HepG2 (cell line): ENCODE measurements around the gene CALY. TPM values are rescaled to one million over a fixed set of nuclear protein-coding genes. Genes with fewer than 3 reads are reported as not detected.

Experiments used
- MEF2D ChIP-seq: sonication (generic); formaldehyde crosslinking; IDR thresholded peaks from 2 replicates; pipeline ENCODE4 v1.5.1; 2020; ENCODE audit warnings: mild to moderate bottlenecking, missing genetic modification reagents
- RAD51 ChIP-seq: fragments of 450-650 bp; IDR thresholded peaks from 2 replicates; pipeline ENCODE4 v1.6.1; 2016; ENCODE audit warnings: borderline replicate concordance
- RNF2 ChIP-seq: fragments of 450-650 bp; conservative IDR thresholded peaks from 2 replicates; pipeline ENCODE4 v1.6.1; 2016; ENCODE audit warnings: low read depth
- SIN3A ChIP-seq: IDR thresholded peaks from 2 replicates; pipeline ENCODE4 v1.6.1; 2011; ENCODE audit warnings: low read depth, mild to moderate bottlenecking, control low read depth, low read length, borderline replicate concordance
- SIX1 ChIP-seq: sonication (generic); formaldehyde crosslinking; IDR thresholded peaks from 2 replicates; pipeline ENCODE4 v1.4.0; 2020; ENCODE audit warnings: missing genetic modification reagents, borderline replicate concordance
- SMARCC2 ChIP-seq: fragments of 450-650 bp; IDR thresholded peaks from 2 replicates; pipeline ENCODE4 v1.6.1; 2017; ENCODE audit warnings: antibody characterized with exemption, mild to moderate bottlenecking
- TCF12 ChIP-seq, 2 experiments: fragments of 450-650 bp in 1 of 2; sonication (generic) in 1 of 2; formaldehyde crosslinking in 1 of 2; IDR thresholded peaks; 2 replicates each; pipeline versions ENCODE4 v1.6.1 to v1.8.0; 2017 to 2022; ENCODE audit warnings: antibody characterized with exemption in 1 of 2, mild to moderate bottlenecking in 1 of 2, missing genetic modification reagents in 1 of 2, moderate library complexity in 1 of 2
- TCF7L2 ChIP-seq: IDR thresholded peaks from 2 replicates; pipeline ENCODE4 v1.6.1; 2011; ENCODE audit warnings: mild to moderate bottlenecking, low read depth, low read length, moderate library complexity
- TOPORS ChIP-seq: sonication (generic); formaldehyde crosslinking; IDR thresholded peaks from 2 replicates; pipeline ENCODE4 v1.8.0; 2023; ENCODE audit warnings: mild to moderate bottlenecking, missing genetic modification reagents
- ZNF235 ChIP-seq: sonication (generic); formaldehyde crosslinking; IDR thresholded peaks from 2 replicates; pipeline ENCODE4 v1.8.1; 2023; ENCODE audit warnings: mild to moderate bottlenecking, missing genetic modification reagents, borderline replicate concordance
- ZNF614 ChIP-seq: IDR thresholded peaks from 2 replicates; pipeline ENCODE4 v1.6.1; 2018; ENCODE audit warnings: missing biosample characterization, missing genetic modification reagents, inconsistent platforms, borderline replicate concordance
- ZNF788 ChIP-seq: sonication (generic); formaldehyde crosslinking; IDR thresholded peaks from 2 replicates; pipeline ENCODE4 v1.5.0; 2020; ENCODE audit warnings: mild to moderate bottlenecking, missing genetic modification reagents, borderline replicate concordance
- ZNF790 ChIP-seq: sonication (generic); formaldehyde crosslinking; IDR thresholded peaks from 2 replicates; pipeline ENCODE4 v1.8.0; 2022; ENCODE audit warnings: missing genetic modification reagents, mild to moderate bottlenecking, borderline replicate concordance
- ZSCAN20 ChIP-seq: sonication (generic); formaldehyde crosslinking; IDR thresholded peaks from 2 replicates; pipeline ENCODE4 v1.4.0; 2020; ENCODE audit warnings: missing genetic modification reagents, mild to moderate bottlenecking, borderline replicate concordance
- ZSCAN25 ChIP-seq: sonication (generic); formaldehyde crosslinking; IDR thresholded peaks from 2 replicates; pipeline ENCODE4 v1.8.0; 2022; ENCODE audit warnings: mild to moderate bottlenecking, missing genetic modification reagents
- polyA plus RNA-seq, 8 experiments: library from polyadenylated mRNA; depleted of rRNA in 3 of 8; stranded (reverse) in 7 of 8; unstranded in 1 of 8; fragments of >200 nt; fragmentation: Illumina TruSeq in 4 of 8; extraction: Trizol in 4 of 8; gene quantifications; 2 replicates each; pipeline versions ENCODE4 v1.2.1 to v1.2.3, GENCODE V29; 2011 to 2016; ENCODE audit warnings: low read depth in 4 of 8, missing spikeins in 1 of 8, mixed read lengths in 1 of 8; ENCODE audit not compliant: insufficient read depth in 1 of 8
- total RNA-seq, 5 experiments: library from RNA; depleted of rRNA; stranded (reverse); fragments of >200 nt; fragmentation: Illumina TruSeq; extraction: Trizol; gene quantifications; 2 replicates each; pipeline ENCODE4 v1.2.3, GENCODE V29; 2016; ENCODE audit warnings: low read depth in 1 of 5
- TF ChIP-seq, protein P1 (sequence below): sonication (generic); formaldehyde crosslinking; IDR thresholded peaks from 2 replicates; pipeline ENCODE4 v1.4.0; 2020; ENCODE audit warnings: missing genetic modification reagents
- TF ChIP-seq, protein P2 (sequence below): IDR thresholded peaks from 2 replicates; pipeline ENCODE4 v1.6.1; 2012; ENCODE audit warnings: inconsistent platforms
- TF ChIP-seq, protein P3 (sequence below): sonication (generic); formaldehyde crosslinking; IDR thresholded peaks from 2 replicates; pipeline ENCODE4 v1.4.0; 2020; ENCODE audit warnings: mild to moderate bottlenecking, missing genetic modification reagents, borderline replicate concordance
- TF ChIP-seq, protein P4 (sequence below): sonication (generic); formaldehyde crosslinking; IDR thresholded peaks from 2 replicates; pipeline ENCODE4 v1.4.0; 2020; ENCODE audit warnings: missing genetic modification reagents
- TF ChIP-seq, protein P5 (sequence below): sonication (generic); formaldehyde crosslinking; IDR thresholded peaks from 2 replicates; pipeline ENCODE4 v1.4.0; 2020; ENCODE audit warnings: mild to moderate bottlenecking, missing genetic modification reagents
- TF ChIP-seq, protein P6 (sequence below): fragments of 450-650 bp; IDR thresholded peaks from 2 replicates; pipeline ENCODE4 v1.6.1; 2017; ENCODE audit warnings: mild to moderate bottlenecking

Gene CALY
- total and polyA plus RNA-seq, 2 of the 13 experiments (the other 11 are each of a cell fraction or from before 2014, with no cell fraction given) = 0.08 TPM; not detected in 1

DNA sequence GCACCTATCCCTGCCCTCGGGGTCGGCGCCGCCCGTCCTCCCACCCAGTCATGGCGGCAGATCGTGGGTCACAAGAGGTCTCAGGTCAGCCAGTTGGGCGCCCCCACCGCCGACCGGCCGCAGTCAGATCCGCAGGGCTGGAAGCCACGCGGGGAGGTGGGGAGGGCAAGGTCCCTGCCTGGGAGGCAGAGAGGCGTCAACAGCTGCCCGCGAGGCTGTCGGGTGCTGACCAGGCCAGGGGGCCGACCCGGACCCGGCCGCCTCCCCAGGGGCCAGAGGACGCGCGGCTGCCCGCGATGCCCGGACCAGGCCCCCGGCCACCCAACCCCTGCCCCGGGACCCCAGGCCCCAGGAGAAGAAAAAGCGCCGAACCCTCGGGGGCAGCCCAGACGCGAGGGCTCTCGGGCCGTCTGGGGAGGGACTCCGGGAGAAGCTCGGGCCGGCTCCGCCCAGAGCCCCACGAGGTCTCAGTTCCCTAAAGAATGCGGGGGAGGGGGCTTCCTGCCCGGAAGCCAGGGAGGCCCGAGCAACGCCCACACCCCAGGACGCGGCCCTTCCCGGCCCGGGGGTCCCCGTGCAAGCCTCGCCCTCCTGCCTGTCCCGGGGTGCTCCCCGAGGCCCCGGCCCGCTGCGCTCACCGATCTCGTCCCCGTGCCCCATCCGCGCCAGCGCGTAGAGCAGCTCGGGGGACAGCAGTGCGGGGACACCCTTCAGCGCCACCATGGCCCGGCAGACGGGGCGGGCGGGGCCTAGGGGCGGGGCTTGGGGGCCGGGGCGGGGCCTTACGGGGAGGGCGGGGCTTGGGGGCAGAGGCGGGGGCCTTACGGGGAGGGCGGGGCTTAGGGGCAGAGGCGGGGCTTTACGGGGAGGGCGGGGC is 20.8 kb upstream of the CALY start, which contains the start of gene FUOM (continued):
- TF ChIP-seq, protein P1, sequence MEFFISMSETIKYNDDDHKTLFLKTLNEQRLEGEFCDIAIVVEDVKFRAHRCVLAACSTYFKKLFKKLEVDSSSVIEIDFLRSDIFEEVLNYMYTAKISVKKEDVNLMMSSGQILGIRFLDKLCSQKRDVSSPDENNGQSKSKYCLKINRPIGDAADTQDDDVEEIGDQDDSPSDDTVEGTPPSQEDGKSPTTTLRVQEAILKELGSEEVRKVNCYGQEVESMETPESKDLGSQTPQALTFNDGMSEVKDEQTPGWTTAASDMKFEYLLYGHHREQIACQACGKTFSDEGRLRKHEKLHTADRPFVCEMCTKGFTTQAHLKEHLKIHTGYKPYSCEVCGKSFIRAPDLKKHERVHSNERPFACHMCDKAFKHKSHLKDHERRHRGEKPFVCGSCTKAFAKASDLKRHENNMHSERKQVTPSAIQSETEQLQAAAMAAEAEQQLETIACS = no peak
- TF ChIP-seq RNF2 = no peak; the same call in 1 of the 2 replicates
- TF ChIP-seq, protein P2, sequence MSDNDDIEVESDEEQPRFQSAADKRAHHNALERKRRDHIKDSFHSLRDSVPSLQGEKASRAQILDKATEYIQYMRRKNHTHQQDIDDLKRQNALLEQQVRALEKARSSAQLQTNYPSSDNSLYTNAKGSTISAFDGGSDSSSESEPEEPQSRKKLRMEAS = peak; percentile 94
- peak; percentile 58; the same call in 1 of the 2 replicates for TF ChIP-seq ZSCAN25 (CRISPR knock-in tag)
- TF ChIP-seq, protein P3, sequence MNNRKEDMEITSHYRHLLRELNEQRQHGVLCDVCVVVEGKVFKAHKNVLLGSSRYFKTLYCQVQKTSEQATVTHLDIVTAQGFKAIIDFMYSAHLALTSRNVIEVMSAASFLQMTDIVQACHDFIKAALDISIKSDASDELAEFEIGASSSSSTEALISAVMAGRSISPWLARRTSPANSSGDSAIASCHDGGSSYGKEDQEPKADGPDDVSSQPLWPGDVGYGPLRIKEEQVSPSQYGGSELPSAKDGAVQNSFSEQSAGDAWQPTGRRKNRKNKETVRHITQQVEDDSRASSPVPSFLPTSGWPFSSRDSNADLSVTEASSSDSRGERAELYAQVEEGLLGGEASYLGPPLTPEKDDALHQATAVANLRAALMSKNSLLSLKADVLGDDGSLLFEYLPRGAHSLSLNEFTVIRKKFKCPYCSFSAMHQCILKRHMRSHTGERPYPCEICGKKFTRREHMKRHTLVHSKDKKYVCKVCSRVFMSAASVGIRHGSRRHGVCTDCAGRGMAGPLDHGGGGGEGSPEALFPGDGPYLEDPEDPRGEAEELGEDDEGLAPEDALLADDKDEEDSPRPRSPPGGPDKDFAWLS (CRISPR knock-in tag) = no peak
- TF ChIP-seq ZNF788 (CRISPR knock-in tag) = no peak; the same call in 1 of the 2 replicates
- no peak for TF ChIP-seq SIX1 (CRISPR knock-in tag)
- TF ChIP-seq MEF2D (CRISPR knock-in tag) = no peak
- TF ChIP-seq ZNF614 (CRISPR knock-in tag) = no peak
- TF ChIP-seq, protein P4, sequence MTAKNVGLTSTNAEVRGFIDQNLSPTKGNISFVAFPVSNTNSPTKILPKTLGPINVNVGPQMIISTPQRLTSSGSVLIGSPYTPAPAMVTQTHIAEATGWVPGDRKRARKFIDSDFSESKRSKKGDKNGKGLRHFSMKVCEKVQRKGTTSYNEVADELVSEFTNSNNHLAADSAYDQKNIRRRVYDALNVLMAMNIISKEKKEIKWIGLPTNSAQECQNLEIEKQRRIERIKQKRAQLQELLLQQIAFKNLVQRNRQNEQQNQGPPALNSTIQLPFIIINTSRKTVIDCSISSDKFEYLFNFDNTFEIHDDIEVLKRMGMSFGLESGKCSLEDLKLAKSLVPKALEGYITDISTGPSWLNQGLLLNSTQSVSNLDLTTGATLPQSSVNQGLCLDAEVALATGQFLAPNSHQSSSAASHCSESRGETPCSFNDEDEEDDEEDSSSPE (CRISPR knock-in tag) = peak; percentile 49; the same call in 1 of the 2 replicates
- TF ChIP-seq ZNF235 (CRISPR knock-in tag) = peak; percentile 24; the same call in 1 of the 2 replicates
- TF ChIP-seq TCF12 (IDR thresholded peaks at IDR 0.05) = no peak
- no peak for TF ChIP-seq TCF12 (CRISPR knock-in tag; IDR thresholded peaks at IDR 0.05)
- 0 out of 2 replicates have a peak, but pooled peaks have one; percentile 66 for TF ChIP-seq ZSCAN20 (CRISPR knock-in tag)
- no peak for TF ChIP-seq RAD51
- TF ChIP-seq, protein P5, sequence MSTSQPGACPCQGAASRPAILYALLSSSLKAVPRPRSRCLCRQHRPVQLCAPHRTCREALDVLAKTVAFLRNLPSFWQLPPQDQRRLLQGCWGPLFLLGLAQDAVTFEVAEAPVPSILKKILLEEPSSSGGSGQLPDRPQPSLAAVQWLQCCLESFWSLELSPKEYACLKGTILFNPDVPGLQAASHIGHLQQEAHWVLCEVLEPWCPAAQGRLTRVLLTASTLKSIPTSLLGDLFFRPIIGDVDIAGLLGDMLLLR (CRISPR knock-in tag) = no peak
- no peak for TF ChIP-seq SMARCC2
- TF ChIP-seq, protein P6, sequence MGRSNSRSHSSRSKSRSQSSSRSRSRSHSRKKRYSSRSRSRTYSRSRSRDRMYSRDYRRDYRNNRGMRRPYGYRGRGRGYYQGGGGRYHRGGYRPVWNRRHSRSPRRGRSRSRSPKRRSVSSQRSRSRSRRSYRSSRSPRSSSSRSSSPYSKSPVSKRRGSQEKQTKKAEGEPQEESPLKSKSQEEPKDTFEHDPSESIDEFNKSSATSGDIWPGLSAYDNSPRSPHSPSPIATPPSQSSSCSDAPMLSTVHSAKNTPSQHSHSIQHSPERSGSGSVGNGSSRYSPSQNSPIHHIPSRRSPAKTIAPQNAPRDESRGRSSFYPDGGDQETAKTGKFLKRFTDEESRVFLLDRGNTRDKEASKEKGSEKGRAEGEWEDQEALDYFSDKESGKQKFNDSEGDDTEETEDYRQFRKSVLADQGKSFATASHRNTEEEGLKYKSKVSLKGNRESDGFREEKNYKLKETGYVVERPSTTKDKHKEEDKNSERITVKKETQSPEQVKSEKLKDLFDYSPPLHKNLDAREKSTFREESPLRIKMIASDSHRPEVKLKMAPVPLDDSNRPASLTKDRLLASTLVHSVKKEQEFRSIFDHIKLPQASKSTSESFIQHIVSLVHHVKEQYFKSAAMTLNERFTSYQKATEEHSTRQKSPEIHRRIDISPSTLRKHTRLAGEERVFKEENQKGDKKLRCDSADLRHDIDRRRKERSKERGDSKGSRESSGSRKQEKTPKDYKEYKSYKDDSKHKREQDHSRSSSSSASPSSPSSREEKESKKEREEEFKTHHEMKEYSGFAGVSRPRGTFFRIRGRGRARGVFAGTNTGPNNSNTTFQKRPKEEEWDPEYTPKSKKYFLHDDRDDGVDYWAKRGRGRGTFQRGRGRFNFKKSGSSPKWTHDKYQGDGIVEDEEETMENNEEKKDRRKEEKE = no peak
- TF ChIP-seq SIN3A = peak; percentile 56; the same call in 1 of the 2 replicates
- TF ChIP-seq TOPORS (CRISPR knock-in tag) = no peak
- no peak for TF ChIP-seq TCF7L2
- TF ChIP-seq ZNF790 (CRISPR knock-in tag) = peak; percentile 94; the same call in 1 of the 2 replicates
